ENCODE data around the gene LGSN.
"Not testable (repeated sequence)": the region's sequence is repeated elsewhere in the genome, so short reads cannot be mapped to it uniquely, and the experiment has no call there.

LGSN gene

DNA sequence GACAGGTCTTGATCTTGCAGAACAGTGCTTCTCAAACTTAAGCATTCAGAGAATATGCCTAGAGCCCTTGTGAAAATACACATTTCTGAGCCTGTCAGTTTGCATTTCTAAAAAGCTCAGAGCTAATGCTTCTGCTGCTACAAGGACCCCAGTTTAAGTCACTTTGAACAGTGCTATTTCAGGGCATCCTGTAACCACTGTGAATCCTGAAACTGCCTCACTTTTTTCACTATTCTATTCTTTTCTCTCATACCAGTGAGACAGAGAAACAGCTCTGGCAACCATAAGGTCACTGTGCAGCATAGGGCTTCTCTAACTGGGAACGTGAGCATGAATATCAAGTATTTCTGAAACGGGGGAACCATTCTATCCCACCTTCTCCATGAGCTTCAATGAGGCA lies 51.2 kb downstream of the LGSN start:
- Histone ChIP-seq H3K4me1 (ENCODE audit: insufficient read depth, low read length) (peaks cover 2% of the 10 kb centered on the region), H3K4me3 (ENCODE audit: low read length) (no peak overlapping the region), H3K27me3 (ENCODE audit: insufficient read depth, low read length) (no peaks in the 10 kb centered on the region), H3K36me3 (ENCODE audit: insufficient read depth, low read depth, low read length) (no peaks in the 10 kb centered on the region), H3K9me3 (ENCODE audit: insufficient read depth, low read depth, low read length) (no peaks in the 10 kb centered on the region), H3K9ac (ENCODE audit: low read depth, low read length) (no peak overlapping the region), H3K27ac (ENCODE audit: low read length) (no peak overlapping the region)

DNA sequence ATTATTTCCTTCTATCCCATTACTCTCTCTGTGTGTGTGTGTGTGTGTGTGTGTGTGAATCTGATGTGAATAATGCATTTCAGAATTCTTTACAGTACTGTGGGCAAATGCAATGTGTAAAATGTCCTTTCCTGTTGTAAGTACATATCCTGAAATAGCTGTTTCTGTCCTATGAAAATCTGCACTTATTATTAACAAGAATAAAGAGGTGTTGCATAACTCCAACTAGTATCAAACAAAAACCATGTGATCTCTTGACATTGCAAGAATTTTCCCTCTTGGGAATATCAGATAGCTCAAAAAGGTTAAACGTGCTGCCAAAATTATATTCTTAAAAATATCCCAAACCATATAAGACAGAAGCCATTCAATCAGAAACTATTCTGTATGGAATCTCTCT lies 52.0 kb downstream of the LGSN start:
- no peaks in the 10 kb centered on the region for H3K27me3 ChIP-seq (ENCODE audit: insufficient read depth, low read length)
- H3K4me1 ChIP-seq (ENCODE audit: insufficient read depth, low read length), result peaks cover 3% of the 10 kb centered on the region
- no peak overlapping the region for H3K9ac ChIP-seq (ENCODE audit: low read depth, low read length)
- no peak overlapping the region for H3K4me3 ChIP-seq (ENCODE audit: low read length)
- H3K27ac ChIP-seq (ENCODE audit: low read length), result no peak overlapping the region
- no peaks in the 10 kb centered on the region for H3K36me3 ChIP-seq (ENCODE audit: insufficient read depth, low read depth, low read length)
- H3K9me3 ChIP-seq (ENCODE audit: insufficient read depth, low read depth, low read length), result no peaks in the 10 kb centered on the region

DNA sequence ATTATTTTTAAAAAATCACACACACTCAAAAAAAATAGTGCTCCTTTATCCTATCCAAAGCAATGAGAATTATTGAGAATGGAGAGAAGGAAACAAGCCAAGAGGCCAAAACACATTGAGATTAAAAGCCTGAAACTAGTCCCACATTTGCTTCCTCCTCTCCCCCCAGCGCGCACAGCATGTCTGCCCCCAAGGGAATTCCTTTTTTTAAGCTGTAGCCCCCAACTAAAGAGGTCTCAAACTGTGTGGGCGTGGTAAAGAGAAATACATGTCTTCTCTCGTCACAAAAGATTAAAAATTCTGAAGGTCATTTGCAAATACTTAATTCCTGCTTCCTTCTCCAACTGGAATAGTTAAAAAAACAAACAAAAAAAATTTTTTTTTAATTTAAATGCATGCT lies 52.7 kb downstream of the LGSN start:
- Histone ChIP-seq H3K4me1 (ENCODE audit: insufficient read depth, low read length) (peaks cover 3% of the 10 kb centered on the region), H3K4me3 (ENCODE audit: low read length) (no peak overlapping the region), H3K9me3 (ENCODE audit: insufficient read depth, low read depth, low read length) (no peaks in the 10 kb centered on the region), H3K36me3 (ENCODE audit: insufficient read depth, low read depth, low read length) (no peaks in the 10 kb centered on the region), H3K27me3 (ENCODE audit: insufficient read depth, low read length) (no peaks in the 10 kb centered on the region), H3K27ac (ENCODE audit: low read length) (no peak overlapping the region), H3K9ac (ENCODE audit: low read depth, low read length) (no peak overlapping the region)

- no peaks in the 10 kb centered on the region for H3K9me3 ChIP-seq (ENCODE audit: insufficient read depth, low read depth, low read length)
- peaks cover 4% of the 10 kb centered on the region for H3K4me1 ChIP-seq (ENCODE audit: insufficient read depth, low read length)
- no peak overlapping the region for H3K27ac ChIP-seq (ENCODE audit: low read length)
- H3K4me3 ChIP-seq (ENCODE audit: low read length), result no peak overlapping the region
- no peaks in the 10 kb centered on the region for H3K27me3 ChIP-seq (ENCODE audit: insufficient read depth, low read length)
- no peak overlapping the region for H3K9ac ChIP-seq (ENCODE audit: low read depth, low read length)
- no peaks in the 10 kb centered on the region for H3K36me3 ChIP-seq (ENCODE audit: insufficient read depth, low read depth, low read length)
Measured at GRCh38 chr6:63263444-63263843, 56.3 kb downstream of the LGSN start.

GRCh38 chr6:63261820-63262219 lies 58.0 kb downstream of the LGSN start:
- no peak overlapping the region for H3K27ac ChIP-seq (ENCODE audit: low read length)
- H3K27me3 ChIP-seq (ENCODE audit: insufficient read depth, low read length), result no peaks in the 10 kb centered on the region
- H3K4me3 ChIP-seq (ENCODE audit: low read length), result no peak overlapping the region
- peaks cover 6% of the 10 kb centered on the region for H3K4me1 ChIP-seq (ENCODE audit: insufficient read depth, low read length)
- no peaks in the 10 kb centered on the region for H3K36me3 ChIP-seq (ENCODE audit: insufficient read depth, low read depth, low read length)
- H3K9me3 ChIP-seq (ENCODE audit: insufficient read depth, low read depth, low read length), result no peaks in the 10 kb centered on the region
- no peak overlapping the region for H3K9ac ChIP-seq (ENCODE audit: low read depth, low read length)

DNA sequence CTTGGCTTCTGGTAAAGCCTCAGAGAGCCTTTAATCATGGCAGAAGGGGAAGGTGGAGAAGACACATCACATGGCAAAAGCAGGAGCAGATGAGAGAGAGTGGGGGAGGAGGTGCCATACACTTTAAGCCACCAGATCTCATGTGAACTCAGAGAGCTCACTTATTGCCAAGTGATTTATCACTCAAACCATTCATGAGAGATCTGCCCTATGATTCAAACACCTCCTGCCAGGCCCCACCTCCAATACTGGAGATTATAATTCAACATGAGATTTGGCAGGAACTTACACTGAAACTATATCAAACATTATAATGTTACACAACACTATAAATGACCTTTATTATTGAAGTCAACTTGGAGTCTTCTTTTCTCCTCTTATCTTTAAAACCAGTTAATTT lies 60.6 kb downstream of the LGSN start:
- Histone ChIP-seq H3K9ac (ENCODE audit: low read depth, low read length) (no peak overlapping the region), H3K4me3 (ENCODE audit: low read length) (no peak overlapping the region), H3K9me3 (ENCODE audit: insufficient read depth, low read depth, low read length) (no peaks in the 10 kb centered on the region), H3K27ac (ENCODE audit: low read length) (no peak overlapping the region), H3K4me1 (ENCODE audit: insufficient read depth, low read length) (peaks cover 6% of the 10 kb centered on the region), H3K27me3 (ENCODE audit: insufficient read depth, low read length) (no peaks in the 10 kb centered on the region), H3K36me3 (ENCODE audit: insufficient read depth, low read depth, low read length) (no peaks in the 10 kb centered on the region)

GRCh38 chr6:63249875-63250482 lies 69.8 kb downstream of the LGSN start:
- no peaks in the 10 kb centered on the region for H3K36me3 ChIP-seq (ENCODE audit: insufficient read depth, low read depth, low read length)
- H3K4me1 ChIP-seq (ENCODE audit: insufficient read depth, low read length), result no peaks in the 10 kb centered on the region
- H3K27ac ChIP-seq (ENCODE audit: low read length), result no peak overlapping the region
- no peak overlapping the region for H3K9ac ChIP-seq (ENCODE audit: low read depth, low read length)
- H3K27me3 ChIP-seq (ENCODE audit: insufficient read depth, low read length), result no peaks in the 10 kb centered on the region
- no peak overlapping the region for H3K4me3 ChIP-seq (ENCODE audit: low read length)
- H3K9me3 ChIP-seq (ENCODE audit: insufficient read depth, low read depth, low read length), result no peaks in the 10 kb centered on the region

DNA sequence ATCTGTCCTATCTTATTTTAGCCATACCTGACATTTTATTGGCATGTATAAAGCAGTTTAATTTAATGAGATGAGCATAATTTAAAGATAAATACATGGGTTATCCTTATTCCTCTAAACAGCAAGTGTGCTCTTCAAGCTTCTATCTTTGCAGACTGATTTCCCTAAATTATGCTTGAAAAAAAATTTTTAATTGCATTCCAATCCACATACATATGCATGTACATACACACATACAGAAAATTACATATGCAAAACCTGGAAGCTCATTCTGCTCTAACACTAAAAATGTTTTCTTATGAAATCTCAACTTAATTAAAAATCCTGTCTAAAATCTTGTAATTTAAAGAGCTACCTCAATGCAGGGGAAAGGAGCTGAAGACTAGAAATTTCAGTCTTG lies 73.2 kb downstream of the LGSN start:
- Histone ChIP-seq H3K9ac (ENCODE audit: low read depth, low read length) (no peak overlapping the region), H3K27me3 (ENCODE audit: insufficient read depth, low read length) (no peaks in the 10 kb centered on the region), H3K27ac (ENCODE audit: low read length) (no peak overlapping the region), H3K4me3 (ENCODE audit: low read length) (no peak overlapping the region), H3K4me1 (ENCODE audit: insufficient read depth, low read length) (no peaks in the 10 kb centered on the region), H3K9me3 (ENCODE audit: insufficient read depth, low read depth, low read length) (no peaks in the 10 kb centered on the region), H3K36me3 (ENCODE audit: insufficient read depth, low read depth, low read length) (no peaks in the 10 kb centered on the region)

DNA sequence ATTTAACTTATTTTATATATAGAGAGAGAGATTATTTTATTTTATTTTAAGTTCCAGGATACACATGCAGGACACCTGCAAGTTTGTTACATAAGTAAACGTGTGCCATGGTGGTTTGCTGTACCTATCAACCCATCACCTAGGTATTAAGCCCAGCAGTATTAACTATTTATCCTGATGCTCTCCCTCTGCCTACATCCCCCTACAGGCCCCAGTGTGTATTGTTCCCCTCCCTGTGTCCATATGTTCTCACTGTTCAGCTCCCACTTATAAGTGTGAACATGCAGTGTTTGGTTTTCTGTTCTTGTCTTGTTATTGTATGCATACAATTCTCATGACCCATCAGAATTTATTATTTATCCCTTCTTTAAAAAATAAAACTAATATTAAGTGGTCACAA lies 73.9 kb downstream of the LGSN start:
- H3K36me3 ChIP-seq (ENCODE audit: insufficient read depth, low read depth, low read length), result no peaks in the 10 kb centered on the region
- H3K4me1 ChIP-seq (ENCODE audit: insufficient read depth, low read length), result no peaks in the 10 kb centered on the region
- H3K9ac ChIP-seq (ENCODE audit: low read depth, low read length), result no peak overlapping the region
- no peaks in the 10 kb centered on the region for H3K9me3 ChIP-seq (ENCODE audit: insufficient read depth, low read depth, low read length)
- no peaks in the 10 kb centered on the region for H3K27me3 ChIP-seq (ENCODE audit: insufficient read depth, low read length)
- H3K27ac ChIP-seq (ENCODE audit: low read length), result no peak overlapping the region
- H3K4me3 ChIP-seq (ENCODE audit: low read length), result no peak overlapping the region

GRCh38 chr6:63245420-63245819 lies 74.4 kb downstream of the LGSN start:
- no peaks in the 10 kb centered on the region for H3K4me1 ChIP-seq (ENCODE audit: insufficient read depth, low read length)
- H3K27me3 ChIP-seq (ENCODE audit: insufficient read depth, low read length), result no peaks in the 10 kb centered on the region
- H3K9ac ChIP-seq (ENCODE audit: low read depth, low read length), result no peak overlapping the region
- H3K36me3 ChIP-seq (ENCODE audit: insufficient read depth, low read depth, low read length), result no peaks in the 10 kb centered on the region
- no peaks in the 10 kb centered on the region for H3K9me3 ChIP-seq (ENCODE audit: insufficient read depth, low read depth, low read length)
- H3K4me3 ChIP-seq (ENCODE audit: low read length), result no peak overlapping the region
- no peak overlapping the region for H3K27ac ChIP-seq (ENCODE audit: low read length)

GRCh38 chr6:63236398-63236817 lies 83.4 kb downstream of the LGSN start:
- Histone ChIP-seq H3K27me3 (ENCODE audit: insufficient read depth, low read length) (no peaks in the 10 kb centered on the region), H3K36me3 (ENCODE audit: insufficient read depth, low read depth, low read length) (no peaks in the 10 kb centered on the region), H3K4me3 (ENCODE audit: low read length) (no peak overlapping the region)

GRCh38 chr6:63230511-63230910 lies 89.3 kb downstream of the LGSN start:
- not testable (repeated sequence) for H3K27me3 ChIP-seq (ENCODE audit: insufficient read depth, low read length); H3K27ac ChIP-seq (ENCODE audit: low read length); H3K36me3 ChIP-seq (ENCODE audit: insufficient read depth, low read depth, low read length); H3K9me3 ChIP-seq (ENCODE audit: insufficient read depth, low read depth, low read length); H3K4me3 ChIP-seq (ENCODE audit: low read length); H3K4me1 ChIP-seq (ENCODE audit: insufficient read depth, low read length); H3K9ac ChIP-seq (ENCODE audit: low read depth, low read length)

More at GRCh38 chr6:63236398-63236817, 83.4 kb downstream of the LGSN start:
- no peak overlapping the region for H3K9ac ChIP-seq (ENCODE audit: low read depth, low read length)
- no peak overlapping the region for H3K27ac ChIP-seq (ENCODE audit: low read length)
- peaks cover 6% of the 10 kb centered on the region; the same call in 1 of the 2 replicates for H3K4me1 ChIP-seq (ENCODE audit: insufficient read depth, low read length)
- no peaks in the 10 kb centered on the region for H3K9me3 ChIP-seq (ENCODE audit: insufficient read depth, low read depth, low read length)
